GM12878 (cell line): Measurements from ENCODE around the gene CD3G. TPM values are rescaled to one million over a fixed set of nuclear protein-coding genes. Genes with fewer than 3 reads are reported as not detected.

Experiments used
- ATAC-seq: fragments of 200-7000 bp; cut with Tn5 transposase; 3 replicates; pipeline ENCODE4 v1.9.1; 2020; ENCODE audit warnings: mild to moderate bottlenecking, moderate library complexity
- BruUV-seq: library from RNA; stranded (reverse); fragments of 400-500 nt; replicated peaks from 2 replicates; lab custom pipeline; 2021; lab: Mats Ljungman, UMichigan
- CTCF ChIA-PET: fragments of 300-600 bp; sonication (Branson Sonifier 250); formaldehyde crosslinking; extraction: SDS; loops from one replicate; lab custom pipeline; 2021; ENCODE audit warnings: inconsistent platforms; lab: Yijun Ruan, JAX
- POLR2A ChIA-PET: fragments of 350-600 bp; formaldehyde crosslinking; extraction: SDS; loops from one replicate; lab custom pipeline; 2021; ENCODE audit warnings: inconsistent platforms; lab: Charles Lee
- RAD21 ChIA-PET: fragments of 300-600 bp; sonication (Branson Sonifier 250); formaldehyde crosslinking; loops from one replicate; lab custom pipeline; 2023; ENCODE audit warnings: antibody characterized with exemption; ENCODE audit not compliant: unreplicated experiment; lab: Charles Lee
- SMC1A ChIA-PET: fragments of 300-600 bp; sonication (Branson Sonifier 250); formaldehyde crosslinking; loops from one replicate; lab custom pipeline; 2023; ENCODE audit not compliant: unreplicated experiment, uncharacterized antibody; lab: Charles Lee
- DNase-seq: peaks from one replicate; pipeline ENCODE4 v3.0.0-alpha.2; 2011; ENCODE audit warnings: low read depth, low spot score
- FAIRE-seq: peaks from 3 replicates; lab custom pipeline; 2011; peaks lifted over from hg19 to GRCh38; lab: Jason Lieb, UNC
- H2AFZ ChIP-seq: 2 replicates; pipeline ENCODE4 v1.6.0; 2011; ENCODE audit warnings: low read depth, low read length, control low read depth; ENCODE audit not compliant: control insufficient read depth
- H3K27ac ChIP-seq: 2 replicates; pipeline ENCODE4 v1.5.1; 2011; ENCODE audit warnings: control low read depth; ENCODE audit not compliant: control insufficient read depth, insufficient read depth
- H3K27me3 ChIP-seq, 2 experiments: replicated peaks in 1 of 2; 2 replicates each; pipeline versions ENCODE4 v1.6.0 to v1.6.1; 2011; ENCODE audit warnings: low read length in 1 of 2; ENCODE audit not compliant: control insufficient read depth in 2 of 2, insufficient read depth in 2 of 2
- H3K36me3 ChIP-seq, 2 experiments: 2 replicates each; pipeline ENCODE4 v1.5.1; 2011; ENCODE audit warnings: low read length in 1 of 2; ENCODE audit not compliant: control insufficient read depth in 2 of 2, insufficient read depth in 2 of 2
- H3K4me1 ChIP-seq: 2 replicates; pipeline ENCODE4 v1.6.1; 2011; ENCODE audit warnings: mild to moderate bottlenecking, low read length, moderate library complexity, mixed read lengths; ENCODE audit not compliant: control insufficient read depth, insufficient read depth
- H3K4me2 ChIP-seq: 2 replicates; pipeline ENCODE4 v1.6.0; 2011; ENCODE audit warnings: control low read depth; ENCODE audit not compliant: control insufficient read depth, insufficient read depth
- H3K4me3 ChIP-seq: fragments of 200-600 bp; sonication (generic); 2 replicates; pipeline ENCODE4 v1.5.1; 2016
- H3K79me2 ChIP-seq: 2 replicates; pipeline ENCODE4 v1.6.0; 2011; ENCODE audit warnings: low read length; ENCODE audit not compliant: control insufficient read depth, insufficient read depth
- H3K9ac ChIP-seq: 2 replicates; pipeline ENCODE4 v1.8.0; 2011; ENCODE audit warnings: low read length, control low read depth, mixed read lengths; ENCODE audit not compliant: control insufficient read depth, insufficient read depth
- H3K9me3 ChIP-seq: replicated peaks from 3 replicates; pipeline ENCODE4 v1.5.1; 2011; ENCODE audit warnings: mild to moderate bottlenecking, low read length; ENCODE audit not compliant: control insufficient read depth, insufficient read depth
- H4K20me1 ChIP-seq: 2 replicates; pipeline ENCODE4 v1.6.0; 2011; ENCODE audit not compliant: control insufficient read depth, insufficient read depth
- CHD1 ChIP-seq: IDR thresholded peaks from 2 replicates; pipeline ENCODE4 v1.6.1; 2012; ENCODE audit warnings: low read depth, low read length, improper control_type of control experiment
- HDAC2 ChIP-seq: fragments of 200-600 bp; sonication (generic); IDR thresholded peaks from 2 replicates; pipeline ENCODE4 v1.6.1; 2017
- IKZF2 ChIP-seq, 2 experiments: fragments of 450-650 bp; IDR thresholded peaks; 2 replicates each; pipeline ENCODE4 v1.6.1; 2017; ENCODE audit warnings: mild to moderate bottlenecking in 2 of 2, moderate library complexity in 2 of 2
- MTA2 ChIP-seq: fragments of 450-650 bp; IDR thresholded peaks from 2 replicates; pipeline ENCODE4 v1.6.1; 2016; ENCODE audit warnings: low read depth, mild to moderate bottlenecking, moderate library complexity
- WGBS: methylation state at CpG from one replicate; pipeline ENCODE4 v1.1.6; 2016; ENCODE audit warnings: low lambda C conversion rate; ENCODE audit not compliant: insufficient replicate concordance, insufficient coverage; ENCODE audit errors: missing lambda C conversion rate; 5-methylcytosine and 5-hydroxymethylcytosine counted together
- in situ Hi-C: fragments of 300-500 bp; cut with MboI; formaldehyde crosslinking; loops from 9 replicates; pipeline ENCODE4 v1.14.3; 2018; ENCODE audit warnings: mixed read lengths
- intact Hi-C: fragments of 100-400 bp; cut with micrococcal nuclease; formaldehyde crosslinking; loops from one replicate; pipeline ENCODE4 v1.14.2; 2022; ENCODE audit not compliant: unreplicated experiment
- polyA plus RNA-seq, 11 experiments: library from polyadenylated mRNA; depleted of rRNA in 4 of 11; unstranded in 6 of 11; stranded (reverse) in 5 of 11; fragments of >200 nt; fragmentation: Nextera tagmentation in 4 of 11; fragmentation: Illumina TruSeq in 1 of 11; extraction: Ambion mirVana in 4 of 11; extraction: Trizol in 1 of 11; gene quantifications; 1 replicate in 1 of 11; 2 replicates in 10 of 11; pipeline versions ENCODE4 v1.2.1 to v1.2.3, GENCODE V29; 2011 to 2016; ENCODE audit warnings: inconsistent platforms in 2 of 11, missing spikeins in 2 of 11, low read depth in 1 of 11
- total RNA-seq, 4 experiments: library from RNA; depleted of rRNA in 3 of 4; stranded (reverse); fragments of >200 nt in 3 of 4; fragmentation: Illumina TruSeq in 1 of 4; extraction: Trizol in 1 of 4; gene quantifications; 2 replicates each; pipeline versions ENCODE4 v1.2.1 to v1.2.3, GENCODE V29; 2013 to 2021

Gene CD3G
- total and polyA plus RNA-seq, 10 of the 15 experiments (the other 5 are each of a cell fraction or from before 2014, with no cell fraction given): 0.10 to 0.16 (median 0.13) TPM; not detected in 7

GRCh38 chr11:118401151-118401879 is 57.2 kb downstream of the CD3G start, which contains the start of gene ATP5MG (continued):
- peak in 1 of 2 experiments; percentile 35; a peak in 1 of 4 replicates for TF ChIP-seq IKZF2 (IDR thresholded peaks at IDR 0.05)
- TF ChIP-seq, all 136 proteins: peak for 49

GRCh38 chr11:118401880-118402590 is 57.9 kb downstream of the CD3G start:
- in situ Hi-C loops: no loop called here
- DNase-seq: no peak
- intact Hi-C loops: loop anchor here (2.0 kb wide), 1 partner anchor 33 kb away; no protein-coding TSS in a partner anchor
- ChIA-PET POLR2A (interaction anchor here (0.7 to 1.4 kb wide), 8 partner anchors 9 to 729 kb away, joined by 3 to 5 read pairs (median 4); no protein-coding TSS in a partner anchor), SMC1A (interaction anchor here (0.7 to 2.1 kb wide), 12 partner anchors 10 to 90 kb away, joined by 3 to 10 read pairs (median 4); no protein-coding TSS in a partner anchor), RAD21 (interaction anchor here (0.8 to 3.0 kb wide), 6 partner anchors 33 to 86 kb away, joined by 3 to 13 read pairs (median 6); partner anchors contain the start of gene KMT2A), CTCF (interaction anchor here (0.6 to 3.2 kb wide), 10 partner anchors 9 to 203 kb away, joined by 3 to 29 read pairs (median 4); no protein-coding TSS in a partner anchor)
- Histone ChIP-seq H3K9ac (peak overlapping the region; percentile 94), H3K36me3 (peaks cover 0 to 6% of the 10 kb centered on the region in 2 experiments; a peak in 2 of 4 replicates), H3K9me3 (no peaks in the 10 kb centered on the region), H4K20me1 (no peaks in the 10 kb centered on the region), H3K79me2 (peaks cover 62% of the 10 kb centered on the region), H3K27me3 (no peaks in the 10 kb centered on the region), H2AFZ (peak overlapping the region; percentile 99; the same call in 1 of the 2 replicates), H3K4me3 (peak overlapping the region; percentile 89), H3K4me1 (peaks cover 15% of the 10 kb centered on the region; the same call in 1 of the 2 replicates), H3K4me2 (peak overlapping the region; percentile 83), H3K27ac (peak overlapping the region; percentile 98)
- ATAC-seq: peak; percentile 26
- no peak for FAIRE-seq
- under 1% methylated on average over 22 of the region's 22 CpGs for WGBS
- BruUV-seq: TSS peak; percentile 70
- TF ChIP-seq HDAC2 (no peak), MTA2 (no peak), CHD1 (no peak)
